Measurements from ENCODE around the gene CLIC1. TPM values are rescaled to one million over a fixed set of nuclear protein-coding genes. Genes with fewer than 3 reads are reported as not detected.

CLIC1 gene
- total RNA-seq, 4 donors from 2014 or later: 239 to 420 (median 333) TPM

DNA sequence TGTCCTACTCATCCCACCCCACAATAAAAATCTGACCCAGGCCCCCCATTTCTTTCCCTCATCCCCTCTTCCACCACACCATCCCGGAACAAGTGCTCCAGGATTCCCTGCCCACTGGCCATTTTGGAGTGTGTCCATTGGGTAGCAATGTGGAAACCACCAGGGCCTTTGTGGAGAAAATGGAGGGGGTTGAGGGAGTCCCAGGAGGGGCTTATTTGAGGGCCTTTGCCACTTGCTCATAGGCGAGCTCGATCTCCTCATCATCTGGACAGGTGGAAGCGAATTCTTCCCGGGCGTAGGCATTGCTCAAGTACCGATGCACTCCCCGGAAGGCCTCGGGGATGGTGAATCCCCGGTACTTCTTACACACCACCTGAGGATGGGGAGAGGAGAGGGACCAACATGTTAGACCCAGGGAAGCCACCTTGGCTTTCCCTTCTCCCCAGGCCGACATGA, 5.7 kb downstream of the CLIC1 start:
- peak overlapping the region; percentile 91 for H3K27ac ChIP-seq
- peaks cover 71% of the 10 kb centered on the region for H3K4me1 ChIP-seq
- DNase-seq (ENCODE audit: low spot score in 2 of 2): no peak
- 70% methylated on average over 11 of the region's 11 CpGs for WGBS
- TF ChIP-seq EP300 (IDR thresholded peaks at IDR 0.05) (no peak), POLR2A (IDR thresholded peaks at IDR 0.05) (no peak)
- H3K4me3 ChIP-seq: peak overlapping the region; percentile 73
- peaks cover 65% of the 10 kb centered on the region for H3K36me3 ChIP-seq
- no peaks in the 10 kb centered on the region for H3K9me3 ChIP-seq
- no peaks in the 10 kb centered on the region for H3K27me3 ChIP-seq

DNA sequence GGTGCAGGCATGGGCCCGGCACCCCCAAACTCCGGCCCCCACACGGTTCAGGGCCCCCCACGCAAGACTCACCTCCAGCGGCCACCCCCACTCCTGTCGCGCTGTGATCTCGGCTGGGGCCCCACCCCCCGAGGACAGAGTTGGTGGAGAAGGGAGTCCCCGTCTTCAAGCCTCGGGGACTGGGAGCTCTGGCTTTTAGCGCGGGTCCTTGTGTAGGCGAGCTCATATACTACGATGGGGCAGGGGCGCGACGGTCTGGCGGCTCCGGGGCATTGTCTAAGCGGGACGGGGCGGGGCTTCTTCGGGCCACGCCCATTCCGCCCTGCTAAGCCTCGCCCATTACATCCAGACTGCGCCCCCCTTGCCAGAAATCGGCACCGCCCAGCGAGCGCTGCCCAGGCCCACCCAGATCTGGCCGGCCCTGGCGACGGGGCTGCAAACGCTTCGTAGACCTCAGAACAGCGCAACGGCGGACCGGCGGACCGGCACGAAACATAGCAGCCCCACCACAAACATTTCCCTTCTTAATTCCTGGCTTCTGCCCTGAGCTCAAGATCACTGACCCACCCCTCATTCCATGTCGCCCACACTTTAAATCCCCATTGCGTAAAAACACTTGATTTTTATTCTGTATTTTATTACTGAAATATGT, 6.2 kb downstream of the CLIC1 start:
- H3K9me3 ChIP-seq: no peaks in the 10 kb centered on the region
- H3K36me3 ChIP-seq: peaks cover 65% of the 10 kb centered on the region
- no peaks in the 10 kb centered on the region for H3K27me3 ChIP-seq
- DNase-seq (ENCODE audit: low spot score in 2 of 2): peak; percentile 95 to 96
- peaks cover 68% of the 10 kb centered on the region for H3K4me1 ChIP-seq
- WGBS: 24% methylated on average over 11 of the region's 46 CpGs
- TF ChIP-seq, protein P1, sequence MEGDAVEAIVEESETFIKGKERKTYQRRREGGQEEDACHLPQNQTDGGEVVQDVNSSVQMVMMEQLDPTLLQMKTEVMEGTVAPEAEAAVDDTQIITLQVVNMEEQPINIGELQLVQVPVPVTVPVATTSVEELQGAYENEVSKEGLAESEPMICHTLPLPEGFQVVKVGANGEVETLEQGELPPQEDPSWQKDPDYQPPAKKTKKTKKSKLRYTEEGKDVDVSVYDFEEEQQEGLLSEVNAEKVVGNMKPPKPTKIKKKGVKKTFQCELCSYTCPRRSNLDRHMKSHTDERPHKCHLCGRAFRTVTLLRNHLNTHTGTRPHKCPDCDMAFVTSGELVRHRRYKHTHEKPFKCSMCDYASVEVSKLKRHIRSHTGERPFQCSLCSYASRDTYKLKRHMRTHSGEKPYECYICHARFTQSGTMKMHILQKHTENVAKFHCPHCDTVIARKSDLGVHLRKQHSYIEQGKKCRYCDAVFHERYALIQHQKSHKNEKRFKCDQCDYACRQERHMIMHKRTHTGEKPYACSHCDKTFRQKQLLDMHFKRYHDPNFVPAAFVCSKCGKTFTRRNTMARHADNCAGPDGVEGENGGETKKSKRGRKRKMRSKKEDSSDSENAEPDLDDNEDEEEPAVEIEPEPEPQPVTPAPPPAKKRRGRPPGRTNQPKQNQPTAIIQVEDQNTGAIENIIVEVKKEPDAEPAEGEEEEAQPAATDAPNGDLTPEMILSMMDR (IDR thresholded peaks at IDR 0.05): no peak
- peak in 1 of 3 donors; percentile 58 for TF ChIP-seq POLR2AphosphoS5 (IDR thresholded peaks at IDR 0.05)
- no peak for TF ChIP-seq EP300 (IDR thresholded peaks at IDR 0.05)
- TF ChIP-seq POLR2A (IDR thresholded peaks at IDR 0.05): peak in 1 of 2 donors; percentile 39
- H3K4me3 ChIP-seq: peak overlapping the region; percentile 73
- H3K27ac ChIP-seq: peak overlapping the region; percentile 91

DNA sequence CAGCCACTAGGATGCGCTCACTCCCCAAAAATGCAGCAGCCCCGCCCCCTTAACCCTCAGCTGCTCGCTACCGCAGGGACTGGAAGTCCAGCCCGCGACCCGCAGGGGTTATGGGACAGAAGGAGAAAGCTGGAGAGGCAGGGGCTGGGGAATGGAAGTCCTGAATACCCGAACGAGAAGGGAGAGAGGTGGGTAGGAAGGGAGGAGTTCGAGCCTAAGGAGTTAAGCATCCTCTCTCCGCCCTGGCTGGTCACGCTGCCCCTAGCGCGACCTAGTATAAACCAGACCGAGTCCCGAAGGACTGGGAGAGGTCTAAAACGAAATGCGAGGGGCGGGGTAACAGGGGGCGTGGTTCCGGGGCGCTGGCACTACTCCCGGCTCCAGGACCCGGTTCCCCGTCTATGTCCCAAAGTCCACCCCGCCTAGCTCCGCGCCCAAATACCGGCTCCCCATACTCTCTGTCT, 6.8 kb downstream of the CLIC1 start:
- Histone ChIP-seq H3K27me3 (no peaks in the 10 kb centered on the region), H3K36me3 (peaks cover 65% of the 10 kb centered on the region), H3K4me1 (peaks cover 62% of the 10 kb centered on the region), H3K27ac (peak overlapping the region; percentile 91), H3K4me3 (peak overlapping the region; percentile 73), H3K9me3 (no peaks in the 10 kb centered on the region)
- 0% methylated on average over 14 of the region's 29 CpGs for WGBS
- DNase-seq (ENCODE audit: low spot score in 2 of 2): peak; percentile 96 to 97
- peak in 2 of 3 donors; percentile 49 to 54 for TF ChIP-seq POLR2AphosphoS5 (IDR thresholded peaks at IDR 0.05)
- no peak for TF ChIP-seq POLR2A (IDR thresholded peaks at IDR 0.05)
- TF ChIP-seq, protein P1 (IDR thresholded peaks at IDR 0.05): peak in 1 of 2 donors; percentile 21

DNA sequence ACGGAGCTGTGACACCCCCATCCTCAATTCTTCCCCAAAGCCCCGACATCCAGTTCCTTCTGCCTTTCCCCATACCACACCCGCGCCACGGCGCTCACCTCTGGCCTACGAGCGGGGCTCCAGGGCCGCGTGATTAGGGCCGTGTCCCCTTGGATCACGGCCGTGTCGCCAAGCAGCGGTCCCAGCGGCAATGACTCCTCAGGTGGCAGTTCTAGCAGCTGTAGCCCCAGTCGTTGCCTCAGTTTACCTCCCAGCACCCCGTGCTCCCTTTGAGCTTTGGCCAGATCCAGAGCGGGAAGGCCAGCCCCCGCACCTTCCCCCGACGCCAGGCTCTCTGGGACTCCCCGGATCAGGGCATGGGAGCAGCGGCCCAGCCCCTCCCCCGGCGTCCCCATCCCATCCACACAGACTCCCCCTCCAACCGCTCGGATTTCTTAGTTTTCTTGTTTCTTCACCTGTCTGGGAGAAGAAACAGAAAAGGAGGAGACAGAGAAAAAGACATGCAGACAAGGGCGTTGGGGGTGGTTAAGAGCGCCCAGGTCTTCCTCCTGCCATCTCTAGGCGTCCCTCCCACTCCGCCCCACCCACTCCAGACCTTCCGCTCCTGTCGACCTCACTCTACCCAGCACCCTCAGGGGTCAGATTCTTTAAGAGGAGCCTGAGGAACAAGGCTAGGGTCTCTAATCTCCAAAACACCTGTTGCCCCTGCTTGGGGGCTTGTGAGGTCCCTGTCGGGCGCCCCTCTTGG, 7.4 kb downstream of the CLIC1 start, which contains the start of gene DDAH2:
TSS of gene DDAH2 (minus strand) at position 533 of the 748 bp plus-strand sequence. CDS start at position 395, 138 bp downstream.
- 11% methylated on average over 35 of the region's 36 CpGs for WGBS
- Histone ChIP-seq H3K27ac (peak within 1 kb of the TSS; percentile 91), H3K36me3 (peaks cover 62% of the 10 kb centered on the region), H3K4me3 (peak within 1 kb of the TSS; percentile 73), H3K4me1 (peaks cover 56% of the 10 kb centered on the region), H3K9me3 (no peaks in the 10 kb centered on the region), H3K27me3 (no peaks in the 10 kb centered on the region)
- TF ChIP-seq, protein P1 (IDR thresholded peaks at IDR 0.05): peak in 1 of 2 donors; percentile 57
- TF ChIP-seq POLR2AphosphoS5 (IDR thresholded peaks at IDR 0.05): no peak
- no peak for TF ChIP-seq EP300 (IDR thresholded peaks at IDR 0.05)
- TF ChIP-seq POLR2A (IDR thresholded peaks at IDR 0.05): no peak
- peak in 1 of 2 donors; percentile 84 for DNase-seq (ENCODE audit: low spot score in 2 of 2)

DNA sequence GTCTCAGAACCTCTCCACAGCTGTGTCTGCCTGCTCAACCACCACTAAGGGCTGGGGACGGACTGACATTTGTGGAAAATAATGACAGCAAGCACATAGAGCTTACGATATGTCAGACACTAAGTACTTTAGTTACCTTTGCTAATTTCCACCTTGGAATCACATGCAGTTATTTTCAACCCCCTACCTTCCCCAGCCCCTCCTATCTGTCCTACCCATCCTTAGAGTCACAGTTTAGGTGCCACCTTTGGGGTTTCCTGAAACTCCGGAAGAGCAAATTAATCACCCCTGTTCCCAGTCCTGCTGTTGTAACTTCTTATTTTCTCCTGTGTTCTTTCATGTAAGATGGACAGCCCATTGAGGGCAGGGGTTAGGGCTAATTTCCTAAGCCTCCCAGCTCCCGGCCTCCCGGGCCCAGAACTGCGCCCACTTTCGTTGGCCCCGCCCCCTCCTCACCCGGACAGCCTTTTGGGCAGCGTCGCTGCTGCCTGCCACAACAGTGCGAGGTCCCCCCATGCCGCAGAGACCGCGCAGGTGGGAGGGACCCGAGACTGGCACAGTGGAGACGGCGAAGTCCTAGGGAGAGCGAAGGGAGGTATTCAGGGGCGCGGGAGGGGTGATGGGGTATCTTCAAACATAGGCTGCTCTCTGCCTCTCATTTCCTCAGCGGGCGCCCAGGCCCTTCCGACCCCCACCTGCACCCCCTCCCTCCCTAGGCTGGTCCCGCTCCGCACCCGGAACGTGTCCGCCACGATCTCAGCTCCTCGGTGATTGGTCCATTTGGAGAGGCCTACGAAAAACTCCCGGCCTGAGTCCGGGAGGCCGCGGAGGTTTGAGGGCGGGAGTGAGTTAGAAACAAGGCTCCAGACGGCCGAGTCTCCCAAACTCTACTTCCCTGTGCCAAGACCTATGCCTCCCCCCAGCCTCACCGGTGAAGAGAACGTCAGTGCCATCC, 8.3 kb downstream of the CLIC1 start:
- TF ChIP-seq POLR2A (IDR thresholded peaks at IDR 0.05): no peak
- no peak for TF ChIP-seq EP300 (IDR thresholded peaks at IDR 0.05)
- no peak for DNase-seq (ENCODE audit: low spot score in 2 of 2)
- H3K4me3 ChIP-seq: peak overlapping the region; percentile 73
- peaks cover 52% of the 10 kb centered on the region for H3K36me3 ChIP-seq
- no peaks in the 10 kb centered on the region for H3K9me3 ChIP-seq
- peak overlapping the region; percentile 91 for H3K27ac ChIP-seq
- 65% methylated on average over 39 of the region's 41 CpGs for whole genome bisulfite sequencing
- peaks cover 47% of the 10 kb centered on the region for H3K4me1 ChIP-seq
- H3K27me3 ChIP-seq: no peaks in the 10 kb centered on the region
